HEK293 (cell line): Measurements from ENCODE around the gene IL6R.

Source experiments
- CTCF ChIA-PET: fragments of 350-600 bp; formaldehyde crosslinking; extraction: SDS; loops from one replicate; lab custom pipeline; 2021; ENCODE audit warnings: antibody characterized with exemption; lab: Yijun Ruan, JAX
- POLR2A ChIA-PET: fragments of 300-600 bp; formaldehyde crosslinking; extraction: SDS; loops from one replicate; lab custom pipeline; 2020; ENCODE audit warnings: antibody characterized with exemption, inconsistent platforms; lab: Yijun Ruan, JAX
- H3K27ac ChIP-seq: fragments of 200-500 bp; sonication (Bioruptor generic); 2 replicates; pipeline ENCODE4 v1.5.1; 2014; ENCODE audit warnings: low read depth, low read length, control low read depth, inconsistent platforms; ENCODE audit errors: extremely low read depth
- H3K36me3 ChIP-seq, 2 experiments: fragments of 200-500 bp in 1 of 2; sonication (Bioruptor generic) in 1 of 2; 1 replicate in 1 of 2; 2 replicates in 1 of 2; pipeline ENCODE4 v1.5.1; 2014 to 2017; ENCODE audit warnings: inconsistent platforms in 2 of 2, low read length in 2 of 2; ENCODE audit not compliant: control insufficient read depth in 2 of 2, insufficient read depth in 1 of 2
- H3K4me1 ChIP-seq: fragments of 200-500 bp; sonication (Bioruptor generic); 2 replicates; pipeline ENCODE4 v1.5.1; 2014; ENCODE audit warnings: mild to moderate bottlenecking, low read length, inconsistent platforms; ENCODE audit not compliant: control insufficient read depth, insufficient read depth
- H3K4me3 ChIP-seq: 2 replicates; pipeline ENCODE4 v1.5.1; 2011; ENCODE audit warnings: low read depth, mild to moderate bottlenecking, control low read depth, low read length, moderate library complexity
- H3K9me3 ChIP-seq: fragments of 200-500 bp; sonication (Bioruptor generic); 2 replicates; pipeline ENCODE4 v1.5.1; 2014; ENCODE audit warnings: low read depth, low read length, inconsistent platforms; ENCODE audit not compliant: control insufficient read depth, insufficient read depth
- EGR2 ChIP-seq: fragments of 450-650 bp; formaldehyde crosslinking; IDR thresholded peaks from 2 replicates; pipeline ENCODE4 v1.5.1; 2016; ENCODE audit warnings: low read depth, missing biosample characterization, missing genetic modification characterization
- SALL2 ChIP-seq: fragments of 450-650 bp; formaldehyde crosslinking; IDR thresholded peaks from 2 replicates; pipeline ENCODE4 v1.5.0; 2017; ENCODE audit warnings: missing biosample characterization, mild to moderate bottlenecking, missing genetic modification characterization, borderline replicate concordance
- ZBTB1 ChIP-seq: fragments of 450-650 bp; formaldehyde crosslinking; IDR thresholded peaks from 2 replicates; pipeline ENCODE4 v1.5.1; 2016; ENCODE audit warnings: missing biosample characterization, missing genetic modification characterization
- ZBTB20 ChIP-seq: fragments of 450-650 bp; formaldehyde crosslinking; IDR thresholded peaks from 2 replicates; pipeline ENCODE4 v1.5.1; 2016; ENCODE audit warnings: missing biosample characterization, missing genetic modification characterization
- ZEB2 ChIP-seq: fragments of 450-650 bp; formaldehyde crosslinking; IDR thresholded peaks from 2 replicates; pipeline ENCODE4 v1.5.1; 2016; ENCODE audit warnings: missing biosample characterization, missing genetic modification characterization
- ZNF423 ChIP-seq: fragments of 450-650 bp; formaldehyde crosslinking; IDR thresholded peaks from 2 replicates; pipeline ENCODE4 v1.5.1; 2016; ENCODE audit warnings: missing biosample characterization, missing genetic modification characterization
- ZNF433 ChIP-seq: fragments of 450-650 bp; formaldehyde crosslinking; IDR thresholded peaks from 2 replicates; pipeline ENCODE4 v1.5.1; 2016; ENCODE audit warnings: missing biosample characterization, missing genetic modification characterization, low read depth
- ZNF510 ChIP-seq: fragments of 450-650 bp; formaldehyde crosslinking; IDR thresholded peaks from 2 replicates; pipeline ENCODE4 v1.5.1; 2018; ENCODE audit warnings: mild to moderate bottlenecking, missing genetic modification characterization, missing biosample characterization; ENCODE audit not compliant: insufficient replicate concordance
- ZNF544 ChIP-seq: fragments of 450-650 bp; formaldehyde crosslinking; IDR thresholded peaks from 2 replicates; pipeline ENCODE4 v1.5.0; 2017; ENCODE audit warnings: missing biosample characterization, missing genetic modification characterization
- ZNF560 ChIP-seq: fragments of 450-650 bp; formaldehyde crosslinking; IDR thresholded peaks from 2 replicates; pipeline ENCODE4 v1.5.1; 2017; ENCODE audit warnings: missing biosample characterization, missing genetic modification characterization, borderline replicate concordance
- ZNF654 ChIP-seq: fragments of 450-650 bp; formaldehyde crosslinking; IDR thresholded peaks from 2 replicates; pipeline ENCODE4 v1.5.1; 2016; ENCODE audit warnings: low read depth, missing biosample characterization, missing genetic modification characterization
- ZNF792 ChIP-seq: fragments of 450-650 bp; formaldehyde crosslinking; IDR thresholded peaks from 2 replicates; pipeline ENCODE4 v1.5.1; 2016; ENCODE audit warnings: missing biosample characterization, missing genetic modification characterization
- TF ChIP-seq, protein P1 (sequence below): fragments of 450-650 bp; formaldehyde crosslinking; IDR thresholded peaks from 2 replicates; pipeline ENCODE4 v1.5.1; 2016; ENCODE audit warnings: missing biosample characterization, missing genetic modification characterization
- TF ChIP-seq, protein P2 (sequence below): fragments of 450-650 bp; formaldehyde crosslinking; IDR thresholded peaks from 2 replicates; pipeline ENCODE4 v1.5.1; 2016; ENCODE audit warnings: missing biosample characterization, missing genetic modification characterization
- TF ChIP-seq, protein P3 (sequence below): fragments of 450-650 bp; formaldehyde crosslinking; IDR thresholded peaks from 2 replicates; pipeline ENCODE4 v1.5.1; 2017; ENCODE audit warnings: missing biosample characterization, mild to moderate bottlenecking, missing genetic modification characterization, moderate library complexity
- TF ChIP-seq, protein P4 (sequence below): sonication (generic); formaldehyde crosslinking; IDR thresholded peaks from 2 replicates; pipeline ENCODE4 v1.8.1; 2022; ENCODE audit warnings: mild to moderate bottlenecking, moderate library complexity, missing genetic modification reagents
- TF ChIP-seq, protein P5 (sequence below): fragments of 450-650 bp; formaldehyde crosslinking; IDR thresholded peaks from 2 replicates; pipeline ENCODE4 v1.5.1; 2016; ENCODE audit warnings: missing biosample characterization, missing genetic modification characterization

IL6R gene

DNA sequence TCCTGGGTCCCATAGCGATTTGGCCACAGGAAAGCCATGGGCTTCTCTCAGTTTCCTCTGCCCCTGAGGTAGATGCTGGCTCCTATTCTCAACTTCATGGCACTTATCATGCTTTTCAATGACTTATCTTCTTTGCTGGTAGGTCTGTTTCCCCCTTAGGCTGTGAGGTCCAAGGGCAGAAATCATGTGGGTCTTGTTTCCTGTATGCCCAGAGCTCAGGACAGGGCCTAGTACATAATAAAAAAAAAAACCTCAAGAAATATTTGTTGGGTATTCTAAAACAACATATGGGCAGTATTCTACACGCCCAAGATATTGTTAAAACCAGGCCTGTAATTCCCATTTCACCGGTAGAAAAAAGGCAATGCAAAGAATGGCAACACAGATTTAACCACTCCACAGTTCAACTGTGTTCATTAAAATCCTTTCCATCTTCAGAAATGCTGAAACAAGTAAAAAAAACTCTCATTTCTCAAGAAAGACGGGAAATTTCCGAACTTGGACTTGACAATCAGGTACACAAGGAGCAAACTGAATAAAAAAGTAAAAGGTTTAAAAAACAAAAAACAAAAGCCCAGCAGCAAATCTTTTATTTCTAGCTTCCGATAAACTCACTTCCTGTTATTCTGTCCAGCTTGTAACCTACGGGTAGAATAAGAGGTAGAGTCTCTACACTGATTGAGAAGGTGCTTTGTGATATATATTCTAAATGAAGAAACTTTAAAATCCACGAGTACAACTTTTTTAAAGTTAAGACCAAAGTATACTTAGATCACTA, 90.5 kb downstream of the IL6R start:
- CTCF ChIA-PET, result interaction anchor here (1.0 to 2.2 kb wide), 2 partner anchors 49 to 51 kb away, joined by 4 to 9 read pairs; no protein-coding TSS in a partner anchor
- Histone ChIP-seq H3K9me3 (no peaks in the 10 kb centered on the region), H3K27ac (no peak overlapping the region), H3K4me1 (no peaks in the 10 kb centered on the region), H3K4me3 (no peak overlapping the region), H3K36me3 (no peaks in the 10 kb centered on the region)
- TF ChIP-seq SALL2 (tag by site-specific recombination), result no peak
- no peak for TF ChIP-seq ZNF654 (tag by site-specific recombination)
- TF ChIP-seq, protein P1, sequence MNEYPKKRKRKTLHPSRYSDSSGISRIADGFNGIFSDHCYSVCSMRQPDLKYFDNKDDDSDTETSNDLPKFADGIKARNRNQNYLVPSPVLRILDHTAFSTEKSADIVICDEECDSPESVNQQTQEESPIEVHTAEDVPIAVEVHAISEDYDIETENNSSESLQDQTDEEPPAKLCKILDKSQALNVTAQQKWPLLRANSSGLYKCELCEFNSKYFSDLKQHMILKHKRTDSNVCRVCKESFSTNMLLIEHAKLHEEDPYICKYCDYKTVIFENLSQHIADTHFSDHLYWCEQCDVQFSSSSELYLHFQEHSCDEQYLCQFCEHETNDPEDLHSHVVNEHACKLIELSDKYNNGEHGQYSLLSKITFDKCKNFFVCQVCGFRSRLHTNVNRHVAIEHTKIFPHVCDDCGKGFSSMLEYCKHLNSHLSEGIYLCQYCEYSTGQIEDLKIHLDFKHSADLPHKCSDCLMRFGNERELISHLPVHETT (tag by site-specific recombination), result no peak
- TF ChIP-seq ZNF544 (tag by site-specific recombination), result no peak
- TF ChIP-seq, protein P2, sequence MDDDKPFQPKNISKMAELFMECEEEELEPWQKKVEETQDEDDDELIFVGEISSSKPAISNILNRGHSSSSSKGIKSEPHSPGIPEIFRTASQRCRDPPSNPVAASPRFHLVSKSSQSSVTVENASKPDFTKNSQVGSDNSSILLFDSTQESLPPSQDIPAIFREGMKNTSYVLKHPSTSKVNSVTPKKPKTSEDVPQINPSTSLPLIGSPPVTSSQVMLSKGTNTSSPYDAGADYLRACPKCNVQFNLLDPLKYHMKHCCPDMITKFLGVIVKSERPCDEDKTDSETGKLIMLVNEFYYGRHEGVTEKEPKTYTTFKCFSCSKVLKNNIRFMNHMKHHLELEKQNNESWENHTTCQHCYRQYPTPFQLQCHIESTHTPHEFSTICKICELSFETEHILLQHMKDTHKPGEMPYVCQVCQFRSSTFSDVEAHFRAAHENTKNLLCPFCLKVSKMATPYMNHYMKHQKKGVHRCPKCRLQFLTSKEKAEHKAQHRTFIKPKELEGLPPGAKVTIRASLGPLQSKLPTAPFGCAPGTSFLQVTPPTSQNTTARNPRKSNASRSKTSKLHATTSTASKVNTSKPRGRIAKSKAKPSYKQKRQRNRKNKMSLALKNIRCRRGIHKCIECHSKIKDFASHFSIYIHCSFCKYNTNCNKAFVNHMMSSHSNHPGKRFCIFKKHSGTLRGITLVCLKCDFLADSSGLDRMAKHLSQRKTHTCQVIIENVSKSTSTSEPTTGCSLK (tag by site-specific recombination), result no peak
- TF ChIP-seq ZEB2 (tag by site-specific recombination), result no peak
- TF ChIP-seq, protein P3, sequence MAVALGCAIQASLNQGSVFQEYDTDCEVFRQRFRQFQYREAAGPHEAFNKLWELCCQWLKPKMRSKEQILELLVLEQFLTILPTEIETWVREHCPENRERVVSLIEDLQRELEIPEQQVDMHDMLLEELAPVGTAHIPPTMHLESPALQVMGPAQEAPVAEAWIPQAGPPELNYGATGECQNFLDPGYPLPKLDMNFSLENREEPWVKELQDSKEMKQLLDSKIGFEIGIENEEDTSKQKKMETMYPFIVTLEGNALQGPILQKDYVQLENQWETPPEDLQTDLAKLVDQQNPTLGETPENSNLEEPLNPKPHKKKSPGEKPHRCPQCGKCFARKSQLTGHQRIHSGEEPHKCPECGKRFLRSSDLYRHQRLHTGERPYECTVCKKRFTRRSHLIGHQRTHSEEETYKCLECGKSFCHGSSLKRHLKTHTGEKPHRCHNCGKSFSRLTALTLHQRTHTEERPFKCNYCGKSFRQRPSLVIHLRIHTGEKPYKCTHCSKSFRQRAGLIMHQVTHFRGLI (tag by site-specific recombination), result no peak
- TF ChIP-seq ZNF423 (tag by site-specific recombination), result no peak
- TF ChIP-seq ZNF433 (tag by site-specific recombination), result no peak
- no peak for TF ChIP-seq ZBTB20 (tag by site-specific recombination)
- no peak for TF ChIP-seq ZNF792 (tag by site-specific recombination)
- no peak for TF ChIP-seq ZBTB1 (tag by site-specific recombination)
- no peak for TF ChIP-seq ZNF560 (tag by site-specific recombination)
- TF ChIP-seq EGR2 (tag by site-specific recombination), result no peak
- TF ChIP-seq ZNF510 (tag by site-specific recombination), result no peak
- TF ChIP-seq, protein P4, sequence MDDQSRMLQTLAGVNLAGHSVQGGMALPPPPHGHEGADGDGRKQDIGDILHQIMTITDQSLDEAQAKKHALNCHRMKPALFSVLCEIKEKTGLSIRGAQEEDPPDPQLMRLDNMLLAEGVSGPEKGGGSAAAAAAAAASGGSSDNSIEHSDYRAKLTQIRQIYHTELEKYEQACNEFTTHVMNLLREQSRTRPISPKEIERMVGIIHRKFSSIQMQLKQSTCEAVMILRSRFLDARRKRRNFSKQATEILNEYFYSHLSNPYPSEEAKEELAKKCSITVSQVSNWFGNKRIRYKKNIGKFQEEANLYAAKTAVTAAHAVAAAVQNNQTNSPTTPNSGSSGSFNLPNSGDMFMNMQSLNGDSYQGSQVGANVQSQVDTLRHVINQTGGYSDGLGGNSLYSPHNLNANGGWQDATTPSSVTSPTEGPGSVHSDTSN (CRISPR knock-in tag), result no peak
- TF ChIP-seq, protein P5, sequence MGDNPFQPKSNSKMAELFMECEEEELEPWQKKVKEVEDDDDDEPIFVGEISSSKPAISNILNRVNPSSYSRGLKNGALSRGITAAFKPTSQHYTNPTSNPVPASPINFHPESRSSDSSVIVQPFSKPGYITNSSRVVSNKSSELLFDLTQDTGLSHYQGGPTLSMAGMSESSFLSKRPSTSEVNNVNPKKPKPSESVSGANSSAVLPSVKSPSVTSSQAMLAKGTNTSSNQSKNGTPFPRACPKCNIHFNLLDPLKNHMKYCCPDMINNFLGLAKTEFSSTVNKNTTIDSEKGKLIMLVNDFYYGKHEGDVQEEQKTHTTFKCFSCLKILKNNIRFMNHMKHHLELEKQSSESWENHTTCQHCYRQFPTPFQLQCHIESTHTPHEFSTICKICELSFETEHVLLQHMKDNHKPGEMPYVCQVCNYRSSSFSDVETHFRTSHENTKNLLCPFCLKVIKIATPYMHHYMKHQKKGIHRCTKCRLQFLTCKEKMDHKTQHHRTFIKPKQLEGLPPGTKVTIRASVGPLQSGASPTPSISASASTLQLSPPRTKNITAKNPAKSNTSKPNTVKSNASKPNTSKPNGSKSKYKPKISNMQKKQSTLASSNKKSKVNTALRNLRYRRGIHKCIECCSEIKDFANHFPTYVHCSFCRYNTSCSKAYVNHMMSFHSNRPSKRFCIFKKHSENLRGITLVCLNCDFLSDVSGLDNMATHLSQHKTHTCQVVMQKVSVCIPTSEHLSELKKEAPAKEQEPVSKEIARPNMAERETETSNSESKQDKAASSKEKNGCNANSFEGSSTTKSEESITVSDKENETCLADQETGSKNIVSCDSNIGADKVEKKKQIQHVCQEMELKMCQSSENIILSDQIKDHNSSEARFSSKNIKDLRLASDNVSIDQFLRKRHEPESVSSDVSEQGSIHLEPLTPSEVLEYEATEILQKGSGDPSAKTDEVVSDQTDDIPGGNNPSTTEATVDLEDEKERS (tag by site-specific recombination), result no peak
- POLR2A ChIA-PET, result no interaction called here
